NCI-H2081 treated with DMSO at 0.1 percent for 48 hours (cell line): ENCODE measurements around the gene LIME1.

Source experiments
- DNase-seq: peaks from one replicate; lab custom pipeline; 2025; lab: John Stamatoyannopoulos, UW

The LIME1 gene

DNA sequence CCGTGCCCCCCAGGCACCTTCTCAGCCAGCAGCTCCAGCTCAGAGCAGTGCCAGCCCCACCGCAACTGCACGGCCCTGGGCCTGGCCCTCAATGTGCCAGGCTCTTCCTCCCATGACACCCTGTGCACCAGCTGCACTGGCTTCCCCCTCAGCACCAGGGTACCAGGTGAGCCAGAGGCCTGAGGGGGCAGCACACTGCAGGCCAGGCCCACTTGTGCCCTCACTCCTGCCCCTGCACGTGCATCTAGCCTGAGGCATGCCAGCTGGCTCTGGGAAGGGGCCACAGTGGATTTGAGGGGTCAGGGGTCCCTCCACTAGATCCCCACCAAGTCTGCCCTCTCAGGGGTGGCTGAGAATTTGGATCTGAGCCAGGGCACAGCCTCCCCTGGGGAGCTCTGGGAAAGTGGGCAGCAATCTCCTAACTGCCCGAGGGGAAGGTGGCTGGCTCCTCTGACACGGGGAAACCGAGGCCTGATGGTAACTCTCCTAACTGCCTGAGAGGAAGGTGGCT is 39.1 kb upstream of the LIME1 start:
- DNase-seq = no peak

DNA sequence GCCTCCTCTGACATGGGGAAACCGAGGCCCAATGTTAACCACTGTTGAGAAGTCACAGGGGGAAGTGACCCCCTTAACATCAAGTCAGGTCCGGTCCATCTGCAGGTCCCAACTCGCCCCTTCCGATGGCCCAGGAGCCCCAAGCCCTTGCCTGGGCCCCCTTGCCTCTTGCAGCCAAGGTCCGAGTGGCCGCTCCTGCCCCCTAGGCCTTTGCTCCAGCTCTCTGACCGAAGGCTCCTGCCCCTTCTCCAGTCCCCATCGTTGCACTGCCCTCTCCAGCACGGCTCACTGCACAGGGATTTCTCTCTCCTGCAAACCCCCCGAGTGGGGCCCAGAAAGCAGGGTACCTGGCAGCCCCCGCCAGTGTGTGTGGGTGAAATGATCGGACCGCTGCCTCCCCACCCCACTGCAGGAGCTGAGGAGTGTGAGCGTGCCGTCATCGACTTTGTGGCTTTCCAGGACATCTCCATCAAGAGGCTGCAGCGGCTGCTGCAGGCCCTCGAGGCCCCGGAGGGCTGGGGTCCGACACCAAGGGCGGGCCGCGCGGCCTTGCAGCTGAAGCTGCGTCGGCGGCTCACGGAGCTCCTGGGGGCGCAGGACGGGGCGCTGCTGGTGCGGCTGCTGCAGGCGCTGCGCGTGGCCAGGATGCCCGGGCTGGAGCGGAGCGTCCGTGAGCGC is 38.5 kb upstream of the LIME1 start:
- no peak for DNase-seq

DNA sequence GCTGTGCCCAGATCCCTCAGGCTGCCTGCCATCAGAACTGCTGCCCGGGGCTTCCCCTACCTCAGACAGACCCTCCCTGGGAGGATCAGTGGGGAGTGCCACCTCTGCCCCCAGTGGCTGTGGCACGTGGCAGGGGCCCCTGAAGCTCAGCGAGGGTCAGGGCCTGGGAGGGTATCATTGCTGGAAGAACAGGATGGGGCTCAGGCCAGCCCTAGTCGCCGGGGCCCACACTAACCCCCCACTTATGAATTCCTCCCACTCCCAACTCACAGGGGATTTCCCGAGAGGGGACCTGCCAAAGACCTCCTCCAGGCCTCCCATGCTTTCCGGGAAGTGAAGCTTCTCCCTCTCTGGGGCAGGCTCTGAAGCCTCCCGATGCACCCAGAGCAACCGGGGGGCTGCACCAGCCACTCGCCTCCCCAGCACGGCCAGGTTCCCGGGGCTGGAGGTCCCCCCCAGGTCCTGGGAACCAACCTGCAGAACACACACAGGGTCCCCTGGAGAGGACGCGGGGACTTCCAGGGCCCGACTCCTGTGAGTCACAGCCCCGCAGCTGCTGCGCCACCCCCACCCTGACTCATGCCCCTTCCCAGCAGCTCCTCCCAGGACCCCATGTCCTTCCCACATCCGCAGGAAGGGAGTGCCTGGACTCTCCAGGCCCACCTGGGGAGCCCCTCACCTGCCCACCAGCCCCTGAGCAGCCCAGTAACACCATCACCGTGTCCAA is 37.6 kb upstream of the LIME1 start:
- DNase-seq = no peak

DNA sequence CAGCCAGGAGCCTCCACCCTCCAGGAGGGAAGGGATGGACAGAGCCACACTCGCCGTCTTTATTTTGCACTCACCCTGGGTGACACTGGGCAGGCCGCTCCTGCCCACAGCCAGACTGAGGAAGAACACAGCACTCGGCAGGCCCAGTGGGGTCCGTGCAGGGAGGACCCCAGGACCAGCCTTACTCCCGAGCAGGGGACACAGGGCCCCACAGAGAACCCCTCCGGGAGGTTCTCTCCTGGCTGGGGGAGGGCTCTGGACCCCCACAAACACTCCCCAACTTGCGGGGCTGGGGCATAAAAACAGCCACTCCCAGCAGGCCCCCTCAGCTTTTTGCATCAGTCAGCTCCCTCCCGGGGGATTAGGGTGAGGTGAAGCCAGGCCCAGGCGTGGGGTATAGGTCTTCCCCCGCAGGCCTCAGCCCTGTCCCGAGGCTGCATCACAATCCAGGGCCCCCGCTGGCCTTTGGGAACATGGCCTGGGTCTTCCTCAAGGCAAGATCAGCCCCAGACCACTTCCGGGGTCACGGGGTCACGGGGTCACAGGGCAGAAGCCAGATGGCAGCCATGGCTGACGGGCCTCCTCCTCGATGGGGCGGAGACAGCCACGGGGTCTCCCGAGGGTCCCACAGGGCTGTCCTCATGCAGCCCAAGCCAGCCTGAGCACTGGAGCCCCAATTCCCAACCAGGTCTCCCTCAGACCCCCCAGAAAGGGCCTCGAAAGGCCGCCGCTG is 36.8 kb upstream of the LIME1 start:
- no peak for DNase-seq

DNA sequence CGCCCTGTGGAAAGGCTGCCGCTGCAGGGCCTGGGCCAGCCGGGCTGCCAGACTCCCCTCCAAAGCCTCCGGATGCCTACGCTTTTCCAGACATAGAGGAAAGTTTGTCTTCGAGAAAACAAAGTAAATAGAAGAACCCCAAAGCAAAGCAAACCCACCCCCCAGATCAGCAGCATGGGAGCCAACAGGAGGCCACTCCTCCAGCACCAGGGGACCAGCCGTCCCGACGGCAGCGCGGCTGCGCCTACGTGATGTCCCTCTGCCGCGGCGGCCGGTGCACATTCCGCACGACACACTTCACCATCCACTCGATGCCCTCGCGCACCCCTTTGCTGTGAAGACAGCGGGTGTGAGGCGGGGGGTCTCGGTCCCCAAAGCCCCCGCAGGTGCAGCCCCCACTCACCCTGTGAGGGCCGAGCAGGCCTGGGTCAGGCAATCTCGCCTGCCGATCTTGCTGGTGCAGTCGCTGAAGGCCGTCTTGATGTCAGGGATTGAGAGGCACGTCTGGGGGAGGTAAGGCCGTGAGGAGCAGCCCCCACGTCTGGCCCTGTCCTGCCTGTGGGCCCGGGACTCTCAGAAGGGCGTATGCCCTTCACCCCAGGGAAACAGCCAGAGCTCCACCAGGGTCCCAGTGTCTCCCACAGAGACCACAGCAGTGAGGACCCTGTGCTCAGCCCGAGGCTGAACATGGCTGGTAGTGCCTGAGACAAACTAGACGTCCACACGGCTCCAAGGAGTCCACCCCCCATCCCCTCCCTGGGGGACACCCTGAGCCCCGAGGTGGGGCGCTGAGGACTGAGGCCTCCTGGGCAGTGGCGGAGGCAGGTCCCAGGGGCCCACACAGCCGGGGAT is 36.0 kb upstream of the LIME1 start:
- DNase-seq = no peak

DNA sequence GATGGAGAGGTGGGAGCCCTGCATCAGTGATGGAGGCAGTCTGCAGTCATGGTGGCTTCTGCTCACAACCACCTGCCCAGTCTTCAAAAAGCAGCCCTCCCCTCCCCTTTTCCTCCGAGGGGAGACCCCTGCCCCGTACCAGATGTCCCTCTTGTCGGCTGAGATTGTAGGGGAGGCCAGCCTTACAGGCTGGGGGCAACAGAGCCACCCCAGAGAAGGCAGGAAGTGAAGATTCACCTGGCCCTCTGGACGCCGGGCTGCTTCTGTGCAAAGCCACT is 35.5 kb upstream of the LIME1 start:
- DNase-seq = no peak

DNA sequence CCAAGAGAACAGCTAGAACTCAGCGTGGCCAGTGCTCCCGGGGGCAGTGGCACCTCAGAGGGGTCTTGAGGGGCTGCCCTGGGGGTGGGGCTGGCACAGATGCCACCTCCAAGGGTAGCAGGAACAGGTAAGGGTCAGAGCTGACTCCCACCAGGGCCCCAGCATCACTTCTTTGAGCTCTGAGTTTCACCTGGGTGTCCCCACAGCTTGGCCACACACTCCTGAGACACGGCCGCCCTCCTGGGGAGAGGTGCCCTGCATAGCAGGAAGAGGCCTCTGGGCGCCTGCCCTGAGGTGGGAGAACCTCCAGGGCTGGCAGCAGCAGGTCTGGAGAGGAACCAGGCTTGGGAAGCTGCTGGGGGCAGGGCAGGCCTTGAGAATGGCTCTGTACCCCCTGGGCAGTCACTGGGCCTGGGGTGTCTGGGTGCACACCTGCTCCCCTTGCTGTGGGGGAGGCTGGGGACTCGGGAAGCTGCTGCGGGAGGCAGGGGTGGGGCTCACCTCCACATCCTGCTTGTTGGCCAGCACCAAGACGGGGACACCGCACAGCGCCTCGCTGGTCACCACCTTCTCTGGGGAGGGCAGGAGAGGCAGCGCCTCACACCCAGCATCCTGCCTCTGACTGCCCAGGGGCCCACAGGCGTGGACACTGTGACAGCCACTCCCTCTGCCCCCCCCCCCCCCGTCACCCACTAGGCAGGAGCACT is 35.0 kb upstream of the LIME1 start:
- no peak for DNase-seq

DNA sequence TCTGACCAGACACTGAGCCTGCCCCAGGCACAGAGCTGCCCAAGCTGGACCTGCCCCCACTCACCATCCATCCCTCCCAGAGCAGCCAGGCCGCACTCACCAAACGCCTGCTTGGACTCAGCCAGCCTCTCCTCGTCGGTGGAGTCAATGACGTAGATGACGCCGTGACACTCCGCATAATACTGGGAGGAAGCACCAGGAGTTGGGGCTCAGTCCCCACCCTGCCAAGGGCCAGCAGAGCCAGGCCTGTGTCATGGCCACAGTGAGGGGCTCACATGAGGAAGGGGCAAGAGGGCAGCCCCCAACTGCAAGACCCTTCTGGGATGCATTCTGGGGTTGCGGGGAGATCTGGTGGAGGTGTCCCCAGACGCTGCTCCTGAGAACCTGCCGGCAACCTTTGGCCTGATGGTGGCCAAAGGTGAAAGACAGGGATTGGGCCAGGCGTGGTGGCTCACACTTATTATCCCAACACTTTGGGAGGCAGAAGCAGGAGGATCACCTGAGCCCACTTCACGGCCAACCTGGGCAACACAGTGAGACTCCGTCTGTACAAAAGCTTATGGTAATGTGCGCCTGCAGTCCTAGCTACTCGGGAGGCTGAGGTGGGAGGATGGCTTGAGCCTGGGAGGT is 34.3 kb upstream of the LIME1 start:
- DNase-seq = no peak

GRCh38 chr20:63702751-63703470 is 33.6 kb upstream of the LIME1 start:
- DNase-seq = no peak

- DNase-seq = no peak
These were observed 32.9 kb upstream of the LIME1 start for GRCh38 chr20:63703471-63703975.

DNA sequence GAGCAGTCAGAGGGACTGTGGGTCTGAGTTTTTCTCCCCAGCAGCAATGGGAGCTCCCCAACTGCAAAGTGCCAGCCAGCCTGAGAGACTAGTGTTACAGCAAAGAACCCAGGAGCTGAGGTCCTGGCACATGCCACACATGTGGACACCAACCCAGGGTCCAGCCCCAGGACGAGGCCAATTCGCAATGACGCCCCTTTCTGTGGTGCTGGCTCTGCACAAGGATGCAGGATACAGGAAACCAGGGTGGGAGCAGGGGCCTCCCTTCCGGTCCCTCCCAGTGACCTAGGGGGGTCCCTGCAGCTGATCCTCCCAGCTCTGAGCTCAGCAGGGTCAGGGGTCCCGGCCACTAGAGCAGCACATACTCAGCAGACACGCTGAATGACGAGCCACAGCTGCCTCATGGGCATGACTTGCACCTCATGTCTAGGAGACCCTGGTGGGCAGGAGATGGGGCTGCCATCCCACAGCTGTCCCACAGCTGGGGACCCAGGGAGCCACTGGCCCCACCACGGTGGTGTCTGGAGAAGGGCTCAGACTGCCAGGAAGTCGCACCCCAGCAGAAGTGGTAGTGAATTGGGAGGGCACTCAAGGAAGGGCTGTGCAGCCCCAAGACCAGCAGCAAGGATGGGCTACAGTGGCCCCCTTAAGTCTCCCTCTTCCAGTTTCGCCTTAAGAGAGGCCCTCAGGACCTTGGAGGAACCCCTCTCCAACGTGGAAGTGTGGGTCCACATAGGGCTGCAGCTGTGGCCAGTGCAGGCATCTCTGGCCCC is 32.3 kb upstream of the LIME1 start:
- DNase-seq = no peak

DNA sequence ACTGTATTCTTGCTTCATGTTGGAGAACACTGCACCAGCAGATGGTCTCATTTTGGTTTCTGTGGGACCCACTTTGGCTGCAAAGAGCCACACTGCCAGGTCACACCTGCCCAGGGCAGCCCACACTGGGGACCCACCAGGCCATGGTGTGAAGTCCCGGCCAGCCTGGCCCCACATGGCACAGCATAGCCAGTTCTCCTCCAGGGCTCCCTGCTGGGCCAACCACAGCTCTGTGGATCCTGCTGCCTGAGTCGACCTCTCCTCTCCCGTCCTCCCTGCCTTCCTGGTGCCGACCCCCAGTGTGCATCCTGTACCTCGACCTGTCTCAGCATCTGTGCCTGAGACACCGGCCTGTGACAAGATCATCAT is 31.7 kb upstream of the LIME1 start:
- no peak for DNase-seq

DNA sequence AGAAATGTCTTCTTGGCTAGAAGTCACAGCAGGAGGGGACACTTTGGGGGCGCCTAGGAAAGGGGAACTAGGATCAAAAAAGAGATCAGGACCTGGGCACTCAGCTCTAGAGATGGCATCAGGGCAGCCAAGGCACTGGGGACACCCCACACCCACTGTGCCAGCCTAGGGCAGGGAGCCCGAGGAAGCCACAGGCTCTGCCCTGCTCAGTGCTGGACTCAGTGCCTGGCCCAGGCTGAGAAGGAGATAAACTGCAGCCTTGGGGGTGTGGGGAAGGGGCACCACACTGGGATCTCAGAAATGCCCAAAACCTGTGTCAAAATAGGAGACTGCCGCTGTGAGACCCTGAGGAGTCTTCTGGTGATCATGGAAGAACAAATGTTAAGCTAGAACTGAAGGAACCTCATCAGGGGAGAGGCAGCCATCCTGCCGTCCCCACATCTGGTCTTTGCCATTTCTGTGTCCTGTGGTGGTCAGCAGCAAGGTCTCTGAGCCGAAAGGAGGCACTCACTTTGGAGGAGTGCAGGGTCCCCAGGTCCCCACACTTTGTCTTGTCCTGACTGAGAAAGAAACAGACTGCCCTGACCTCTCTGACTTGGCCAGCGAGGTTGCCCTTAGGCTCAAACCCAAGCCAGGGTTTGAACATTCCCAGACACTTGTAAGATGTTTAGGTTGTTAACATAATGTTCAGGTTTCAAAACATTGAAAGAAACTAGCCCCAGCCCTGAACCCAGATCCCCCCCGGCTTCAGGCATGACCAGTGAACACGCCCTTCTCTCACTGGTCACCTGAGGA is 31.0 kb upstream of the LIME1 start:
- DNase-seq = no peak

GRCh38 chr20:63706027-63706695 is 30.3 kb upstream of the LIME1 start:
- DNase-seq = no peak

DNA sequence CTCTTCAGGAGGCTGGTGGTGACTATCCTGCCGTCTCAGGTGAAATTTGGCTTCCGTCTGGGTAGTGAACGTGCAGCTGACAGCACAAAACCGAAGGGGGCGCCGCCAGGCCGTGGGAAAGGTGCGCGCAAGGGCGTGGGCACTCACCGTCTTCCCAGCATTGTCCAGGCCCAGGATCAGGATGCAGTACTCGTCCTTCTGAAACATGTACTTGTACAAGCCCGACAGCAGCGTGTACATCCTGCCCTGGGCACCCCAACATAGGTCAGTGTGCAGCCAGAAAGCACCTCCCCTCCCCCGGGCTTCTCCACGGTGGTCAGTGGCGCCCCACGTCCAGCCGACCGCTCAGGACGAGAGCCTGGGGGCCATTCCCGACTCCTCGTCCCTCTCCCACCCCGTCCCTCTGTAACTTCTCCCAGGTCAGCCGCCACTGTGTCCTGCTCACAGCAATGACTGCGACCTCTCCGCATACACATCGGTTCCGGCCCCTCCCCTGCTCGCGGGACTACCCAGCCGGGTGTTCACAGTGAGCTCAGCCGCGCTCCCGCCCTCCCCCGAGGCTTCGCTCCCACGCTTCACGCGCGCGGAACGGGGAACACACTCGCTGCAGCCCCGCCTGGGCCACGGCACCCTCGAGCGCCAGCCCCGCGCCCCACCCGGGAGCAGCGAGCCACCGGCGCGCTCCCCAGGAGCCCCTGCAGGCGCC is 29.5 kb upstream of the LIME1 start:
- no peak for DNase-seq

- peak; percentile 47 for DNase-seq
These were observed 28.7 kb upstream of the LIME1 start, which contains the start of the genes ARFRP1 and ZGPAT for GRCh38 chr20:63707558-63708300. Gene ARFRP1, minus strand, starts transcription at chr20:63707976. Its CDS starts 885 bp downstream, at chr20:63707091. Gene ZGPAT, plus strand, starts transcription at chr20:63708039. Its CDS starts 542 bp downstream, at chr20:63708581.
